ENCODE measurements around the gene DDX3X.
A peak's percentile ranks its signal among the peaks of the same experiment; 100 is the strongest.
"Not testable (repeated sequence)": the region's sequence is repeated elsewhere in the genome, so short reads cannot be mapped to it uniquely, and the experiment has no call there.

DDX3X gene

GRCh38 chrX:41373989-41374606 lies 40.1 kb downstream of the DDX3X start:
- DNase-seq, result no peak

DNA sequence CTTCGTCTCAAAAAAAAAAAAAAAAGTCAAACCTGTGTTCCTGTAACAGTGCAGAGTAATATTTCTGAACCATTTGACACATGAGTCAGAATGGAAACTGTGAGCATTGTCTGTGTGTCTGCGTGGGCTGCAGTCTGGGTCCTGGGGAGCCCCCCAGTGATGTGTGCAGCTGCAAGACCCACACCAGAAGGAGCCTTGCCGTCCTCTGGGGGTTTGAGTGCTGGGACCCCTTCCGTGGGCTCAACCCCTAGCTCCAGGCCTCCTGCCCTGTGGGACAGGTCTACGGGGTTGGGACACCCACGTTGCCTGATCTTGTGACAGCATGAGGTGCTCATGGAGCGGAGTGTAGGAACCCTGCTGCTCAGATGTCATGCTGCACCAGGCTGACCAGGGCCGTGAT lies 43.7 kb downstream of the DDX3X start:
- DNase-seq, result no peak

- peak; percentile 86 for DNase-seq
Observed at GRCh38 chrX:41381685-41382084, 47.7 kb downstream of the DDX3X start.

- peak; percentile 60 for DNase-seq
Observed at GRCh38 chrX:41382714-41383645, 49.0 kb downstream of the DDX3X start.

DNA sequence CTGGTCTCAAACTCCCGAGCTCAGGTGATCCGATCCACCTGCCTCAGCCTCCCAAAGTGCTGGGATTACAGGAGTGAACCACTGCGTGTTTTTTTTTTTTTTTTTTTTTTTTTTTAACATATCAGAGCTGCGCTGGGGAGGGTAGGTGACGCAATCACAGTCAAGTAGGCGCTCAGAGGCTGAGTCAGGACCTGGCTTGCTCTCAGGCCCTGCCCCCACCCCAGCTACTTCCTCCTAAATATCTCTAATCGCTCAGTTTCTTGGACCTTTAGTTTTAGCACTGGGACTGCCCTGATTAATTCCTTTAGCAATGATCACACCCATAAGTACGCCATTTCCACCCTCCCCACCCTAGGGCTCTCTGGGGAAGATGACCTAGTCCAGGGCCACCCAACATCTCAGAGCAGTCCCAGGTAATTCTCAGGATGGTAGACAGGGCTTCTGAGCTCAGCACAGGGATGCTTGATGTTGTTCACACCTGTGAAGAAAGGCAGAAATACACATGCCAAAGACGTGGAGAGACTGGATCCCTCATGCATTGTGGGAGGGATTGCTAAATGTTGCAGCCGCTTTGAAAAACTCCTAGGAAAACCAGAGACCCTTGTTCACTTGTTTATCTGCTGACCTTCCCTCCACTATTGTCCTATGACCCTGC lies 50.2 kb downstream of the DDX3X start:
- peak; percentile 89 for DNase-seq

DNA sequence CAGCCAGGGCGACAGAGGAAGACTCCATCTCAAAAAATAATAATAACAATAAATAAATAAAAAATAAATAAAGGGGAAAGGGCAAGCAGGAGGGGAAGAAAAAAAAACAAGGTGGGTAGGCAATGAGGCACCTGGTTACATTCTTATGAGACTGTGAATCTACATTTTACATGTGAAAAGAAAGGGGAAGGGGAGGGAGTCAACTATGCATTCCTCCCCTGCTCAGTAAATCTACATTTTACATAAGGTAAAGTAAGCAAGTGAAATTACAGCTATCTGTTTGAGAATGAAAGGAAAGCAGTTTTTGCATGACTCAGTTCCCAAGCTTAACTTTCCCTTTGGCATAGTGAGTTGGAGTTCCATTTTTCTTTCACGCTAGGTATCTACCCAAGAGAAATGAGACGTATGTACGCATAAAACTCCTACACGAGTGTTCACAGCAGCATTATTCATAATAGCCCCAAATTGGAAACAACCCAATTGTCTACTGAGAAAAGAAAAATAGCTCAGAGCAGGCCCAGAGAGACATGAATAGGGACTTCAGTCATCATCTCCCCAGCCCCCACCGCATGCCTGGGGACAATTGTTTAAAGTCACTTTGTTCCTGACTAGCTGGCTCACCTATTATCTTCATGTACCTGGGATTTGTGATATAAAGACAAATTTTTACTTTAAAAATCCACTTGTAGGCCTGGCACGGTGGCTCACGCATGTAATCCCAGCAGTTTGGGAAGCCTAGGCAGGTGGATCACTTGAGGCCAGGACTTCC lies 52.4 kb downstream of the DDX3X start:
- DNase-seq, result no peak

GRCh38 chrX:41388543-41388942 lies 54.6 kb downstream of the DDX3X start:
- DNase-seq, result no peak

DNA sequence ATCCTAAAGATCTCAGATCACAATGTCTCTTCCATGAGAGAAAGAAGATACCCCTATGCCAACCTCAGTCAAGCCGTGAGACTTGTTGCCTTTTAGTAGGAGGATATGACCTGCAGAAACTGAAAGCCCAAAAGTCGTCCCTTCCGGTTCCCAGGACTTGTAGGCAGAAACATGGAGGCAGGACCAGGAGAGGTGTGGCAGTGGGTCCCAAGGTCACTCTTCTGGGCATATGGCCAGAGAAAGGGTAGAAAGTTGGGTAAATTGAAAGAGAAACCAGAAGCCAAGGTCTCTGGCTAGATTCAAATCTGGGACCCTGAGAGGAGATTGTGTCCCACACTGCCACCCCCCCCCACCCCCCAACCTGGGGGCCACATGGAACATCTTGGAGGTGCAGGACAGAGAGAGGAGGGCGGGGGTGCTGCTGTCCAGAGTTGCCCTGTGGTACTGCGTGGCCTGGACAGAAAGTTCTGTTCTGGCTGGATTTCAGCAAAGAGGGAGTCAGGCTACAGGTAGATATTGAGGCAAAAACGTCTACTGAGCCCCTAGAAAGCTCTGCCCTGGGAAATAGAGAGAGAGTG lies 55.4 kb downstream of the DDX3X start:
- no peak for DNase-seq

GRCh38 chrX:41390576-41390975 lies 56.6 kb downstream of the DDX3X start:
- DNase-seq, result not testable (repeated sequence)

DNA sequence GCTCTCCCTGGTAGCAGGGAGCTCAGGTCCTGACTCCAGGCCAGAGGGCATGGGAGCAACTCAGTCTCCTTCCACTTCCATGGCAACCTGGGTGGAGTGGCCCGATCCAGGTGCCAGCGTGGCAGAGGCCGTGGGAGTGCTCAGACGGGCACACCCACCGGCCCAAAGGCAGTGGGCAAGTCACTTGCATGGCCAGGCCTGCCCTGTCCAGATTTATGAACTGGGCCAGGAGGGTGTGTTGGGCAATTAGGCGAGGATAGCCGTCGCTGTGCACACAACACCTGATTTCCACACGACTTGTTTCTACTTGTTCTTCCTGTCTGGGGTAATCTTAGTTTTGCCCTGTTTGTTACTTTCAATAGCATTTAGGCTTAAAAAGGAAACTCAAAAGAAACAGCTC lies 57.6 kb downstream of the DDX3X start:
- no peak for DNase-seq

DNA sequence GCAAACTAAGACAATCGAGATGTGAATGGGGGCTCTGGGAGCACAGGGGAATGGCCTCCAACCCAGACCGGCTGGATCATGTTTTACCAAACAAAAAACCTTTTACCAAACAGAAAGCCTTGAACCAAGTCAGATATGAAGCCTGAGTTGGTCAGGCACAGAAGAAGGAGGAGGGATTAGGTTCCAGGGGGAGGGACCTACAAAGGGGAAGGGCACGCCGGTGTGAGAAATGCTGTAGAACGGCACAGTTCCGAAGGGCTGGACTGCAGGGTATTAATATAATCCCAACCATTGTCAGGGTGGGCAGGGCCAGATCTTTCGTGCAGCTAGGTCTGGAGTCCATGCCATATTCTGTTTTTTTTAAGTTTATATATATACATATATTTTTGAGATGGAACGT lies 60.3 kb downstream of the DDX3X start:
- no peak for DNase-seq

DNA sequence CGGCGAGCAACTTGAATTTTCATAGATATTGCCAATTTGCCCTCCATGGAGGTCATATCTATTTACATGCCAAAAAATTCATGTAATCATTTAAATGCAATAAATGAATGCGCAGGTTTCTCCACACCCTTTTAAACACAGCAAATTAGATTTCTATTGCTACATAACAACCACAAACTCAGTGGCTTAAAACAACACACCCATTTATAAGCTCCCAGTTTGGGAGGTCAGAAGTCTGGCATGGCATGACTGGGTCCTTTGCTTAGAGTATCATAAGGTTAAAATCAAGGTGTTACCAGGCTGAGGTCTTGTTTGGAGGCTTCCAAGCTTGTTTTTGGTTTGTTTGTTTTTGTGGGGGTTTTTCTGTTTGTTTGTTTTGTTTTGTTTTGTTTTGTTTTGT lies 63.3 kb downstream of the DDX3X start:
- no peak for DNase-seq

- DNase-seq, result no peak
Observed at GRCh38 chrX:41397768-41398167, 63.8 kb downstream of the DDX3X start.

- DNase-seq, result not testable (repeated sequence)
Observed at GRCh38 chrX:41402556-41402955, 68.6 kb downstream of the DDX3X start.

DNA sequence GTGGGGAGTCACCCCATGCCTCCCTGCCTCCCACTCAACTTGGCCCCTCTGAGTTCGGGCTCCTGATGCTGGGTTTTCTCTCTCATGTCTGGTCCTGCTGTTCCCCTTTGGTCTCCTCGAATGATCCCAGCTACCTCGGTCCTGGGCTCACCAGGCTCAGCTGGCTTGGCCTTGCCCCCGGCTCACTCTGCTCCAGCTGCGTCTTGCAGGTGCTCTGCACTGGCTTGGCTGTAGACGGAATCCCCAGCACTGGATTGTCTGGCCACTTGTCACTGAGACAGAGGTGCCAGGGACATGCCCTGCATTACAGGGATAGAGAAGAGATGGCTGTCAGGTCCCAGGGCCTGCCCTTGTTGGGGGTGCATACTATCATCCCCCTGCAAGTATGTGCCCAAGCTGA lies 71.6 kb downstream of the DDX3X start:
- no peak for DNase-seq

GRCh38 chrX:41406201-41406600 lies 72.2 kb downstream of the DDX3X start:
- no peak for DNase-seq

- no peak for DNase-seq
Observed at GRCh38 chrX:41407816-41408215, 73.9 kb downstream of the DDX3X start.

DNA sequence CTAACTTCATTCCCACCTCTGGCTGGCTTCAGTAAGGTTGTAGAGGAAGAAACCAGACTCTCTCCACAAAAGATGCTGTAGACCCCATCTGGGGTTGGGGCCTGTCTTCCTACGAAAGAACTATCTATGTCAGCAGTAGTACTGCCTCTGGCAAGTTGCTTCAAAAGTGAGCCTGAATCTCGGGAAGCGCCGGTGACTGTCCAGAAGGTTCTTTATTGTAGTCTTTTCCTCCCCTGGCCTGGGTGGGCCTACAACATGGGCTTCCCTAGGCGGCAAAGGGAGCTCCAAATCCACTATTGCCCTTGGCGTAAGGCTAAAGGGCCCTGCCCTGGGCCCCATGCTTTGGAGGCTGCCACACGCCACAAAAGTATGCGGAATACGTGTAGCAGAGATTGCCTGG lies 74.6 kb downstream of the DDX3X start:
- DNase-seq, result no peak

- DNase-seq, result no peak
Observed at GRCh38 chrX:41409006-41409405, 75.0 kb downstream of the DDX3X start.

GRCh38 chrX:41411222-41411621 lies 77.3 kb downstream of the DDX3X start:
- not testable (repeated sequence) for DNase-seq

DNA sequence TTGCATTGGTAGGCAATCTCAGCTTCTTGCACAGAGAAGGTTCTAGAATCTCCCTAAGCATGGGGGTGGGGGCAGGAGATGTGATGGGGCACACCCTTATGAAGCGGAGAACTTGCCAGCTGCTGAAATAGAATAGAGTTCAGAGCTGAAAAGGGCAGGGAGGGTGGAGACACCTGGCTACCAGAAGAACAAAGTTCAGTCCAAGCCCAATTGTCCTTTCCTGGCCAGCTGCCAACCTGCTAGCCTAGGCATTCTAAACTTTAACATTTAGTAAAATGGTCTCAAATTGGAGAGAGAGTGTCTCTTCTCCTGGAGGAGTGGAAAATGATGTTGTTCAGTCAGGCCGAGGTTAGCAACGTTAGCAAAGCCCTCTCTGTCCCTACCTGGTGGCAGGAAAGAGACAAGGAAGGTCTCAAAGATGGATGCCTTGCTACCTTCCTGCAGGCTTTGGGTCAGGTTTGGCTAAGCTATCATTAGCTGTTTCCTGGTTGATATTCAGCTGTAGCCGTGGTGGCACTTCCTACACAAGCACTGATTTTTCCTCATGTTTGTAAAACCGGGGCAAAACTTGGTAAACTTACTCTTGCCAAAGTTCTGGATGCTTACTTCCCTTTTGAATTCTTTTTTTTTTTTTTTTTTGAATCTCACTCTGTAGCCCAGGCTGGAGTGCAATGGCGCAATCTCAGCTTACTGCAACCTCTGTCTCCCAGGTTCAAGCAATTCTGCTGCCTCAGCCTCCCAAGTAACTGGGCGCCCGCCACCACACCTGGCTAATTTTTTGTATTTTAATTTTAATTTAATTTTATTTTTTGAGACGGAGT lies 78.5 kb downstream of the DDX3X start:
- DNase-seq, result peak; percentile 61

All from inflammatory macrophage treated with lipopolysaccharide for 4 hours (primary cell).